NCI-H526 (cell line): ENCODE measurements around the gene COL25A1.

Experiments used
- DNase-seq, 2 experiments: peaks; one replicate each; lab custom pipeline; 2025; lab: John Stamatoyannopoulos, UW

COL25A1 gene

DNA sequence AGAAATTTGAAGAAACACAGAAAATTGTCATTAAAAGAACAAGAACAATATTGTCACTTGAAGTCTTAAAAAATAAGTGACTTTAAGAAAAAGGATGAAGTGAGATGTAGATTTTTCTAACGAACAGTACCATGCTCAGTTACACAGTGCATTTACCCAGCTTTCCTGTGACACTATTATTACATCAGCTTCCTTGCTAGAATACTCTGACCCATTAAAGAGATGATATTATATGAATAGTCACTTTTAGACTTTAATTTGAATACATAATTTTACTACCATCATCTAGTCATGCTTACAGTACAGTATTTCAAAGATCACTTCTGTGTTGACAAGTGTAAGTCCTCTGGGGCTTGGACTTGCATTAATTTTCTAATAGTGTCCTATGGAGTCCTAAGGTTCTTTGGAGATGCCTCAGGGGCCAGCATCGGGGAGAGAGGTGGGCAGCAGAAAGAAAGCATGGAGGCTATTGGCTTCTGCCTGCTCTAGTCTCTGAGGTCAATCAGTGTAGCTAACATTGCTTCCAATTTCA, 10.7 kb downstream of the COL25A1 start:
- no peak for DNase-seq

GRCh38 chr4:109290918-109291317, 11.5 kb downstream of the COL25A1 start:
- no peak for DNase-seq

GRCh38 chr4:109278594-109279031, 23.8 kb downstream of the COL25A1 start:
- DNase-seq = no peak

- DNase-seq = no peak
Measured at GRCh38 chr4:109276482-109277095, 25.9 kb downstream of the COL25A1 start.

DNA sequence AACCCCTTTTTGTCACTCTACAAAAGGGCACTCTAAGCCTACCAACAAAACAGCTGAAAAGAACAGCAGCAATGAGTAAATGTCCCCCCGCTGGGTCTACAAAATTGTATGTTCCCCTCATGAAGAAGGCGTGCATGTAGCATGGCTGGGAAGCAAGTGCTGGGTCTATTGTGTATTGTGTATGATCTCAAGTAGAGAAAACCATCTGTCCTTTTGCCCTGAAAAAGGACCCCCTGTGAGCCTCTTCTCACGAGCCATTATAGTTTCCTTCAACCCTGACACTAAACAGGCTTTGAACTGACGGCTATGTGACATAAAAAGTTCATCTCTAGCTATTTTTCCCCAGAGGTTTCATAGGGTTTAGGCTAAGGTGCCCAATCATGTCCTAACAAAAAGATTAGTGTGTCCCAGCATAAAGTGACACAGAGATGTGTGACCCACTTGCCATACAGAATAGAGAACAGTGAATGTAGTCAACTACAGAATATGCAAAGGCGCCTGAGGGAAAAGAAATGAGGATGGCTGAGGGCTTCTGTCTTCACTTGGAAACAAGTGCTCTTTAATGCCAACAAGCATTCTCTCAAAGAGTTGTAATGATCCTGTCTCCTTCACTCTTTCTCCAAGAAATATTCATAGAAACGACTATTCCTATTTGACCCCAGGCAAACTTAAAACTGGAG, 27.3 kb downstream of the COL25A1 start:
- DNase-seq = no peak

DNA sequence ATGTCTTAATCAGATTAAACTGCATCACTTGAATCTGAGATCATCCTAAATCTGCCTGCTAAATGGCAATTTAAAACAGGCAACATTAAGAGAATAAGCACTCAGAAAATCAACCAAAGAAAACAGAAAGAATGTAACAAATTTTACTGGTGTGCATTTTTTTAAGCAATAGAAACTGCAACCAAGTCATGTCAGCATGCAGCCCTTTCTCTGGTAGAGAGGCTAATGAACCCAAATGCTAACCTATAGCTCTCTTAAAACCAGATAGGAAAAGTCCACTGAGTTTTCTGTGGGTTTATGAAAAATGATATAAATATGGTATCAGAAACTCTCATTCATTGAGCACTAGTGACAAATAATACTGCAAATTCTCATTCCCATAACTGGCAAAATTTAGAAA, 35.6 kb downstream of the COL25A1 start:
- no peak for DNase-seq

- DNase-seq = no peak
Measured at GRCh38 chr4:109266236-109266635, 36.2 kb downstream of the COL25A1 start.

DNA sequence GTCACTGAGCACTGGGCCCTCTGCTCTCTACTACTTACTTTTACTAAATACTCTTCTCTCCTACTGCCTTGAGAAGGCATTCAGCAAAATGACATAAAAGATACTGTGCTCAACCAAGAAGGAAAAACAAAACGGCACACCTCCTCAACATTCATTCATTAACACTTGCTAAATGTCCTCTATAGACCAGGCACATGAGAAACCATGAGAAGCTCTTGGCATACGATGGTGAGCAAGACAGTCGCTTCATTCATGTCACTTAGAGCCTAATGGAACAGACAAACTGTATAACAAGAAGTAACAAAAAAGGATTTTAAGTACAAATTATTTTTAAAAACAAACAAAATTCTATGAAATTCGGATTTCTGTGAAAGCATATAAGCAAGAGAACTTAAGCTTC, 38.7 kb downstream of the COL25A1 start:
- DNase-seq = no peak

DNA sequence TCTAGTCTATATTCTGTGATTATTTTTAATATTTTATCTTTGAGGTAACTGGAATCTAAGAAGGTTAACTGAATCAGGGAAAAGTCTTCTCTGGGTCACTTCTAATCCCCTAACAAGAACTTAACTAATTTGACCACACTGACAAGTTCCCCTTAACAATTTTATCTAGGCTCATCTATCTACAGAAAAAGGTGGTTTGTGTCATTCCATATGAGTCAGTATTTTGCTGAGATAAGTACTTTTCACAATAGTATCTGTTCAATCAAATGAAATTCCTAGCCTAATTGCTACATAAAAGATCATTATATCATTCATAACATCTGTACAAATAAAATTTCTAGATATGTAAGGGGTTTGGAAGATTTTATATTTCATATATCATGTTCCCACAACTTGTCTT, 45.6 kb downstream of the COL25A1 start:
- no peak for DNase-seq

DNA sequence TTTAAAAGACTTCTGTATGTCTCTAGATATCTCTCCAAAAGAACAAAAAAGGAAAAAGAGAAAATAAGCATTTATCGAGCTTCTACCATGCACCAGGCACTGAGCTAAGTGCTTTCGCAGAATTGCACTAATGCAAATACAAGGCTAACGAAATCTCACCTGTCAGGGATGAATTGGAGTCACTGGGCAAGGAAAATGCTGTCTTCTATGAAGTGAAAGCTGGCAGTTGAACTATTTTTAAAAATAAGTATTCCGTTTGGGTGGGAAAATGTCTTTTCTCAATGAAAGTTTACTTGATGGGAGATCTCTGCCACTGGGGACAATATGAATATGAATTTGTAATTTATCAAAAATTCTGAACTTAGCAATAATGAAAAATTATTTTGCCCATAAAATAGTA, 47.6 kb downstream of the COL25A1 start:
- DNase-seq = no peak

DNA sequence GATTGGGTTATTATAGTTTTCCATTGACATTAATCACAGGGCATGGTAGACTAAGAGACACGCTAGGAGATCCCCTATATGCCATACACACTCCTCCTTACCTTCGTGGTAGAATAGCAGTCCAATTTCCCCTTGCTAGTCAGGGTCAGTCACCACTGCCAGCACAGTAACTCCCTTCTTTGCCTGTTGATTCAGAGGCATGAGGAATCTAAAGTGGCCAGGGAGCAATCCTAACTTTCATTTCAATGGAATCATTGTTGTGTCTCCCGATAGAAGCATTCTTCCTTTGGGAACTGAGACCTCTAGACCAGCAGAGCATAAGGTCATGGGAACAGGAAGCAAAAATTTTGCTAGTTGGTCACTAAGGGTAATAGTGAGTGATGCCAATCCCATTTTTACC, 51.1 kb downstream of the COL25A1 start:
- no peak for DNase-seq

DNA sequence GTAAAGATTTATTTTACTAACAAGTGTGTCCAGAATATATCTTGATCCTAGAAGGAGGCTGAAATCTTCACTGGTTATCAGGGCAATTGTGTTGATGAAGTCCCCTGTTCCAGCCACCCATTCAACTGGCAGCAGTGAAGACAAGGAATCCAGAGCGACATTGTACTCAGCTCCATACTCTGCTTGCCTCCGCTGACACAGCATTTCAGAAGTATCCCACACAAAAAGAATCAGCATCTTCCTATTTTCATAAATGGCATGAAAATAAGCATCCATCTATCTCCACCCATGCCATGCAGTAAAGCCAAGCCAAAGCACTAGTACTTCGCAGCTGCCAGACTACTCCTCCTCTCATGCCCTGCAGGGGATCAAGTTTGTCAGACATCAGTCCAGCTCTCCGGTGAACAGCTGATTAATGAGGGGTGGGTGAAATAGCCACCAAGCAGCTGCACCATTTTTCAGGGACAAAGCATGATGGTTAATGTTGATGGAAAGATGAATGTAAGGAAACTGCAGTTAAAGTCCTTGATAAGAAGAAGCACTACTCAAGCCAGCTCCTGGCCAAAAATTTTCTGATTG, 54.0 kb downstream of the COL25A1 start:
- no peak for DNase-seq

DNA sequence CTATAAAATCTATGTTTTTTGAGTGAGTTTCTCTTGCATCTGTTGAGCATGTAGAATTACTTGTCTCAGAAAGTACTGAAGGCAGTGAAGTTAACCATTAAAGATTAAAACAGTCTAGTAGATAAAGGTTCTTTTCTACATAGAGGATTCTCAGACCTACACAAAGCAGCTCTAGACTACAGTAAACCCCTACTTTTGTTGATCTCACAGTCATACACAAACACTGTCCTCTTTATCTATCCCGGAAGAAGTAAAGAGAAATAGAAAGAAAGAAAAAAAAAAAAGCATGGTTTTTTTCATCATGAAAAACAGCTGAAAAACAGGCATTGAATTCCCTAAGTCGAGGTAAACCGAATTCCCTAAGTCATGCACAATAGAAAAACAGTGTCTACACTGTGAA, 58.6 kb downstream of the COL25A1 start:
- DNase-seq = no peak

DNA sequence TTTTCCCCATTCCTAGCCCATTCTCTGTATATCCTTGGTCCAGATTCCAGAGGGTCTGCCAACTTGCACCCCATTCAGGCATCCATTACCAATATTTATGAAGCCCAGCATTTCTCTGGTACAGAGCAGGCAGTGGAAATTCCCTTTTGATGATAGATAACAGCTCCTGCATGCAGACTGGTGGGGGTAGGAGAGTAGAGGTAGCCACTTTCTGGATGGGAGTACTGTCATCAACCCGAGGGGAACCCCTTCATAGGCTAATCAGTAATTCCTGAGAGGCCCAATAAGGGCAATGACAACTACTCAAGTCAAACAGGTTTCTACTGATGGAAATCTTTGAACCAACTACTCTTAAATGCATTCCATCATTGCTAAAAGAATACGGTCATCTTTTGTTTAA, 63.7 kb downstream of the COL25A1 start:
- no peak for DNase-seq

DNA sequence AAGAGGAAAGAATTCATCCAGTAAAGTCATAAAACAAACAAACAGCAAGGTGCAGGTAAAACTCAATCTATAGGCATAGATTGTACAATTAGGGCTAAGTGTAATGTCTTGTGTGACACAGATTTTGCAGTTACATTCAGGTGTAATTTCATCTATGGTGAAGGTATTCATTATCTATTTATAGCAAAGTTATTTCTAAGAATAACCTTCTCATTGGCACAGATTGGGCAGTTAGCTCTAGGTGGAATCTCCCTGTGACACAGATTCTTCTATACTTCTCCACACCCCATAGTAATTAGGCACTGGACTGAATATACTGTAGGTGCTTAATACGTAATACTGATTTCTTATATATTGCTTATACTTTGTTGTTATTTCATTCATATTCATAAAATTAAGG, 66.8 kb downstream of the COL25A1 start:
- no peak for DNase-seq

GRCh38 chr4:109234596-109234995, 67.9 kb downstream of the COL25A1 start:
- no peak for DNase-seq

GRCh38 chr4:109233570-109233969, 68.9 kb downstream of the COL25A1 start:
- no peak for DNase-seq

GRCh38 chr4:109232681-109233080, 69.8 kb downstream of the COL25A1 start:
- DNase-seq = no peak

DNA sequence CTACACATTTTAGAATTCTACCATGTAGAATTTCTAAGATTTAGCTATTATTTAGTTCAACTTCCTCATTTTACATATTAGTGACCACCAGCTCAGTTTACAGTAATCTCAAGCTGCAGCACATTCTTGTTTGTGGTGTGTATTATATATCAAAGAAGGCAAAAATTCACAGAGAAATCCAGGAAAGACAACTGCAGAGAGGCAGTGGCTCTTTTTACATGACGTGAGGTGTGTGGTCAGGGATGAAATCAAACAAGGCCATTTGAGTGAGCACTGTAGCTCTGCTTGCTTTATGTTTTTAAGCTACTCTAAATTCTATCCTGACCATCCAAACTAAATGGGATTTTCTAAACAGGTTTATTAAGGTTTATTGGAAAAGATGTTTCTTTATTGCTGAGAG, 71.1 kb downstream of the COL25A1 start:
- DNase-seq = no peak

DNA sequence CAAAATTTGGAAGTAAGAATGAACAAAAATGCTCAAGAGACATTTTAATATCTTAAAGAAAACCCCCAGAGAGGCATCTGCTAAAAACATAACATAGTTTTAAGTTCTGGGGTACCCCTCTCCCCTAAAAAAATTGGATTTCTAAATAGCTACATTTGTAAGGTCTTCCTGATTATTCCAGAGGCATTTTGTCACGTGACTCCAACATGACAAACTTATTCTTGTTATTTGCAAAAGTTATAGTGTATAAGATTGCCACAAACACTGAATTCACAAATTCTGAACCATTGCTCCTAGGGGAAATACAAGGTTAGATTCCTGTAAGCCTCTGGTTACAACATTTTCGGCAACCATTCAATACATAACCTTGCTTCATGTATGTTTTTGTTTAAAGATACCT, 73.4 kb downstream of the COL25A1 start:
- no peak for DNase-seq

- no peak for DNase-seq
Measured at GRCh38 chr4:109218288-109218687, 84.2 kb downstream of the COL25A1 start.

GRCh38 chr4:109216085-109216696, 86.3 kb downstream of the COL25A1 start:
- DNase-seq = no peak

- no peak for DNase-seq
Measured at GRCh38 chr4:109215506-109215905, 87.0 kb downstream of the COL25A1 start.
